ENCODE data around the gene ANKS1B.
"Not testable (repeated sequence)": the region's sequence is repeated elsewhere in the genome, so short reads cannot be mapped to it uniquely, and the experiment has no call there.

ANKS1B gene

DNA sequence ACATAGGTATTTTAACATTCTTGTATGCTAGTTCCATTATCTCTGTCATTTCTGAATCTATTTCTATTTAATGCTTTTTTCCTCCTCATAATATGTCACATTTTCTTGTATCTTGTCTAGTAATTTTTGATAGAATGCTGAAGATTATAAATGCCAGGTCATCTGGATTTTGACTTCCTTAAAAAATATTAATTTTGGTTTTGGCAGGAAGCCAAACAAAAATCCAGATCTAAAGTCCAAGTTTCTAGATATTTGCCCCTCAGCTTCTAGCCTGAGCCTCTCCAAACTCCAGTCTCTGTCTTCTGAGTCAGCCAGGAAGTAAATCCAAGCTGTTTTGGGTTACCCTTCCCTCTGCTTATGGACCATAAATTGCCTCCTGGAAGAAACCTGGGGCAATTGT, 1004.2 kb downstream of the ANKS1B start:
- TF ChIP-seq, protein P1, sequence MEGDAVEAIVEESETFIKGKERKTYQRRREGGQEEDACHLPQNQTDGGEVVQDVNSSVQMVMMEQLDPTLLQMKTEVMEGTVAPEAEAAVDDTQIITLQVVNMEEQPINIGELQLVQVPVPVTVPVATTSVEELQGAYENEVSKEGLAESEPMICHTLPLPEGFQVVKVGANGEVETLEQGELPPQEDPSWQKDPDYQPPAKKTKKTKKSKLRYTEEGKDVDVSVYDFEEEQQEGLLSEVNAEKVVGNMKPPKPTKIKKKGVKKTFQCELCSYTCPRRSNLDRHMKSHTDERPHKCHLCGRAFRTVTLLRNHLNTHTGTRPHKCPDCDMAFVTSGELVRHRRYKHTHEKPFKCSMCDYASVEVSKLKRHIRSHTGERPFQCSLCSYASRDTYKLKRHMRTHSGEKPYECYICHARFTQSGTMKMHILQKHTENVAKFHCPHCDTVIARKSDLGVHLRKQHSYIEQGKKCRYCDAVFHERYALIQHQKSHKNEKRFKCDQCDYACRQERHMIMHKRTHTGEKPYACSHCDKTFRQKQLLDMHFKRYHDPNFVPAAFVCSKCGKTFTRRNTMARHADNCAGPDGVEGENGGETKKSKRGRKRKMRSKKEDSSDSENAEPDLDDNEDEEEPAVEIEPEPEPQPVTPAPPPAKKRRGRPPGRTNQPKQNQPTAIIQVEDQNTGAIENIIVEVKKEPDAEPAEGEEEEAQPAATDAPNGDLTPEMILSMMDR (conservative IDR thresholded peaks at IDR 0.05; ENCODE audit: low read depth, low read length) = no peak
- no peak for DNase-seq (ENCODE audit: low read depth)
- no peak overlapping the region for H3K4me3 ChIP-seq (ENCODE audit: low read depth, low read length)

DNA sequence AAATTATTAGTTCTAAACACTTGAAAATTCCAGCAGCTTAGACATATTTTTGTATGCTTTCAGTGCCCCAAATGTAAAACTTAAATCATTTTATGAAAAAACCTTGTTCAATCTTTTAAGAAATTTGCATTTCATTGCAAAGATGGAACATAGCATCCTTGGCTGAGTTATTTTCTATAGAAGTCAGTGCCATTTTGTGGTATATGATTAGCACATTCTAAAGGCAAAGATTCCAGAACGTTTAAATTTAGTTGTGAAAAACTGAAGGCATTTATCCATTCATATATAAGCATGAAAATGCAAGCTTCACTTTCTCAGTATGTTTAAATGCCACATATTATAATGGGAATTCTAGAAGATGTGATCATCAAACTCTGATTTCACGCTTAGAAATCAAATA, 1007.5 kb downstream of the ANKS1B start:
- no peak overlapping the region for H3K4me3 ChIP-seq (ENCODE audit: low read depth, low read length)
- no peak for DNase-seq (ENCODE audit: low read depth)
- TF ChIP-seq, protein P1 (conservative IDR thresholded peaks at IDR 0.05; ENCODE audit: low read depth, low read length) = no peak

DNA sequence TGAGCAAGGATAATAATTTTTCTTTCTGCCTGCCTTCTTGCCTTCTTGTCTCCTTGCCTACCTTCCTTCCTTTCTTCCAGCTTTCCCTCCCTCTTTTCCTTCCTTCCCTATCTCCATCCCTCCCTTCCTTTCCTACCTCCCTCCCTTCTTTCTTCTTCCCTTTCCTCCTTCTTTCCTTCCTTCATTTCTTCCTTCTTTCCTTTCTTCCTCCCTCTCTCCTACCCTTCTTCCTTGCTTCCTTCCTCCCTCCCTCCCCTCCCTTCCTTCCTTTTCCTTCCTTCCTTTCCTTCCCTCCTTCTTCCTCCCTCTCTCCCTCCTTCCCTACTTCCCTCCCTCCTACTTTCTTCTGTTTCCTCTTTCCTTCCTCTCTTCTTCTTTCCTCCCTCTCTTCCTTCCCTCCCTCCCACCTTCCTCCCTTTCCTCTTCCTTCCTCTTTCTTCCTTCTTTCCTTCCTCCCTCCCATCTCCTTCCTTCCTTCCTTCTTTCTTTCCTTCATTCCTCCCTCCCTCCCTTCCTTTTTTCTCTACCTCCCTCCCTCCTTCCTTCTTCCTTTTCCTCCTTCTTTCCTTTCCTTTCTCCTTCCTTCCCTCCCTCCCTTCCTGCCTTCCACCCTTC, 1009.9 kb downstream of the ANKS1B start:
- TF ChIP-seq, protein P1 (conservative IDR thresholded peaks at IDR 0.05; ENCODE audit: low read depth, low read length) = no peak
- H3K4me3 ChIP-seq (ENCODE audit: low read depth, low read length) = no peak overlapping the region
- no peak for DNase-seq (ENCODE audit: low read depth)

DNA sequence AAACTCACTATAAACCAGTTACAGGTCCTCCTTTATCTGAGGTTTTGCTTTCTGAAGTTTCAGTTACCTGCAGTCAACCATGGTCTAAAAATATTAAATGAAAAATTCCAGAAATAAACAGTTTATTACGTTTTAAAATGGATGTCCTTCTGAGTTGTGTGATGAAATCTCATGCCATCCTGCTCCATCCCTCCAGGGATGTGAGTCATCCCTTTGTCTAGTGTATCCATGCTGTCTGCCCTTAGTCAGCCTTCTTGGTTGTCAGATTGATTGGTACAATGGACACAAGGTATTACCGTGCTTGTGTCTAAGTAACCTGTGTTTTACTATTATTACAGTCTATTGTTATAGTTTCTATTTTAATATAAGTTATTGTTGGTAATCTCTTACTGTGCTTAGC, 1011.3 kb downstream of the ANKS1B start:
- TF ChIP-seq, protein P1 (conservative IDR thresholded peaks at IDR 0.05; ENCODE audit: low read depth, low read length) = no peak
- H3K4me3 ChIP-seq (ENCODE audit: low read depth, low read length) = no peak overlapping the region
- peak; percentile 6 for DNase-seq (ENCODE audit: low read depth)

DNA sequence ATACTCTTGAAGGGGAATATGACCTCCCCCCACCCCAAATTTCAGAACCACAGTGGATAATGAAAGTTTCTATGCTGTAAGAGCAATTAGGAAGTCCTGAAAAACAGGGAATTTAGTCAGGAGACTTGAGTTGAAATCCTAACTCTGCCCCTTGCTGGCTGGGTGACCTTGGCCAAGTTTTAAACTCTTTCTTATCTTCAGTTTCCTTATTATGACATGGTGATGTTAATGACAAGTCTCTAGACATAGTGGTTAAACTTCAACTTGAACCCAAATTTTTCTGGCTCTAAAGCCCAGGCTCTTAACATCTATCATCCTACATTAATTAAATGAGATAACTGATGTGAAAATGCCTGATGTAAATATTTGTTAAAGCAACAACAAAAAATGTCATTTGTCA, 1013.8 kb downstream of the ANKS1B start:
- H3K4me3 ChIP-seq (ENCODE audit: low read depth, low read length) = no peak overlapping the region
- TF ChIP-seq, protein P1 (conservative IDR thresholded peaks at IDR 0.05; ENCODE audit: low read depth, low read length) = no peak
- DNase-seq (ENCODE audit: low read depth) = no peak

DNA sequence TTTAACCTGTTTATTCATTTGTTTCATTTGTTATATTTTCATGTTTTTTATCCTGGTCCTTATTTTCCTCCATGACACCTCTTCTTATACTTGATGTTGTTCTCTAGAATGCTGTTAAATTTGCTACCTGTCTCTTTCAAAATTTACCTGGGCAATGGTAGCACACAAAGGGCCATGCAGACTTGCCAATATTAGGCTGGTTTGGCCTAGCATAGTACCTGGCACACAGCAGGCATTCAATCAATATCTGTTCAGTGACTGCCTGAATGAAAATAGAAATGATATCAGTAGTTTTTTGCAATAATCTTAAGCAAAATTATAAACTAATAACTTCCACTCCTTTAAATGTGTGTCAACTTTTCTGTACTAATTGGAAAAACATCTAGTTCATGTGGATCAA, 1014.5 kb downstream of the ANKS1B start:
- TF ChIP-seq, protein P1 (conservative IDR thresholded peaks at IDR 0.05; ENCODE audit: low read depth, low read length) = no peak
- no peak for DNase-seq (ENCODE audit: low read depth)
- no peak overlapping the region for H3K4me3 ChIP-seq (ENCODE audit: low read depth, low read length)

DNA sequence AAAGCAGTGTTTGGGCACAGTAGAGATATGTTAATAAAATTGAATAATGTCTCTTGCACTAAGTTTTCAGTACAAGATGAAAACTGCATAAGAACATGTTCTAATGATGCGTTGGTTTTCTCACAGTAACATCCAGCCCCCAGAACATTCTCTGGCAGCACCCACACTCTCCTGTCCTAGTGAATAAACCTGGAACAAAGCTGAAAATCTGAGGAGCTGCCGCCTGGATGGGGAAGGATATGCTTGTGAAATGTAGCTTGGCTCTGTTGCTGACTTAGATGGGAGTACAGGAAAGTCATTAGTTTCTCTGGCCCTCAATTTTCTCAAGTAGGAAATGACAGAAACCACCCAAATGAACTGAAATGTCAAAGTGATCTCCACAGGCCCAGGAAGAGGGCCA, 1015.8 kb downstream of the ANKS1B start:
- DNase-seq (ENCODE audit: low read depth) = no peak
- H3K4me3 ChIP-seq (ENCODE audit: low read depth, low read length) = no peak overlapping the region
- TF ChIP-seq, protein P1 (conservative IDR thresholded peaks at IDR 0.05; ENCODE audit: low read depth, low read length) = no peak

DNA sequence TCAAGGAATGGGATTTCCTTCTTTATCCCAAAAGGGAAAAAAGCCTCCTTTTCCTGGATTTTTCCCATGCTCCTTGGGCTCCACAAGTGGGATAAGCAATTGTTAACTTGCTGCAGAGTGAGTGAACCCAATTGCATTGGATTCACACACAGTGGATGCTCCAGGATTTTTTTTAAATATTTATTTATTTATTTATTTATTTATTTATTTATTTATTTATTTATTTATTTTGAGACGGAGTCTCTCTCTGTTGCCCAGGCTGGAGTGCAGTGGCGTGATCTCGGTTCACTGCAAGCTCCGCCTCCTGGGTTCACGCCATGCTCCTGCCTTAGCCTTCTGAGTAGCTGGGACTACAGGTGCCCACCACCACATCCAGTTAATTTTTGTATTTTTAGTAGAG, 1027.6 kb downstream of the ANKS1B start:
- not testable (repeated sequence) for H3K4me3 ChIP-seq (ENCODE audit: low read depth, low read length)

More for the DNA sequence above, 1027.6 kb downstream of the ANKS1B start:
- DNase-seq (ENCODE audit: low read depth) = not testable (repeated sequence)

All from choroid plexus epithelial cell (primary cell).